Measurements from ENCODE around the gene KCNAB3. TPM values are rescaled to one million over a fixed set of nuclear protein-coding genes. Genes with fewer than 3 reads are reported as not detected.

Gene KCNAB3
- total RNA-seq, 2 donors from 2014 or later, result not detected

DNA sequence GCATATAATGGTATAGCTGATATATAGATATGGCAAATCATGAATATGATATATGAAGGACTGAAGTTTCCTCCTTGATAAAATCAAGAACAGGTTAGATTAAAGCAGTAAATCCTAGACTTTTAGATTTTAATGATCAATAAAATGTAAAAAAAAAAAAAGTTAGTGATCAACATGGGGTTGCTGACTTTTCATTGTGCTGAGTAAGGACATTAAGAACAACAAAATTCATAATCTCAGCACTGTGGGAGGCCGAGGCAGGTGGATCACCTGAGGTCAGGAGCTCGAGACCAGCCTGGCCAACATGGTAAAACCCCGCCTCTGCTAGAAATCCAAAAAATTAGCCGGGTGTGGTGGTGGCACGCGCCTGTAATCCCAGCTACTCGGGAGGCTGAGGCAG lies 51.4 kb downstream of the KCNAB3 start:
- no peak for DNase-seq (ENCODE audit: low spot score)
- TF ChIP-seq, protein P1, sequence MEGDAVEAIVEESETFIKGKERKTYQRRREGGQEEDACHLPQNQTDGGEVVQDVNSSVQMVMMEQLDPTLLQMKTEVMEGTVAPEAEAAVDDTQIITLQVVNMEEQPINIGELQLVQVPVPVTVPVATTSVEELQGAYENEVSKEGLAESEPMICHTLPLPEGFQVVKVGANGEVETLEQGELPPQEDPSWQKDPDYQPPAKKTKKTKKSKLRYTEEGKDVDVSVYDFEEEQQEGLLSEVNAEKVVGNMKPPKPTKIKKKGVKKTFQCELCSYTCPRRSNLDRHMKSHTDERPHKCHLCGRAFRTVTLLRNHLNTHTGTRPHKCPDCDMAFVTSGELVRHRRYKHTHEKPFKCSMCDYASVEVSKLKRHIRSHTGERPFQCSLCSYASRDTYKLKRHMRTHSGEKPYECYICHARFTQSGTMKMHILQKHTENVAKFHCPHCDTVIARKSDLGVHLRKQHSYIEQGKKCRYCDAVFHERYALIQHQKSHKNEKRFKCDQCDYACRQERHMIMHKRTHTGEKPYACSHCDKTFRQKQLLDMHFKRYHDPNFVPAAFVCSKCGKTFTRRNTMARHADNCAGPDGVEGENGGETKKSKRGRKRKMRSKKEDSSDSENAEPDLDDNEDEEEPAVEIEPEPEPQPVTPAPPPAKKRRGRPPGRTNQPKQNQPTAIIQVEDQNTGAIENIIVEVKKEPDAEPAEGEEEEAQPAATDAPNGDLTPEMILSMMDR (IDR thresholded peaks at IDR 0.05), result no peak

DNA sequence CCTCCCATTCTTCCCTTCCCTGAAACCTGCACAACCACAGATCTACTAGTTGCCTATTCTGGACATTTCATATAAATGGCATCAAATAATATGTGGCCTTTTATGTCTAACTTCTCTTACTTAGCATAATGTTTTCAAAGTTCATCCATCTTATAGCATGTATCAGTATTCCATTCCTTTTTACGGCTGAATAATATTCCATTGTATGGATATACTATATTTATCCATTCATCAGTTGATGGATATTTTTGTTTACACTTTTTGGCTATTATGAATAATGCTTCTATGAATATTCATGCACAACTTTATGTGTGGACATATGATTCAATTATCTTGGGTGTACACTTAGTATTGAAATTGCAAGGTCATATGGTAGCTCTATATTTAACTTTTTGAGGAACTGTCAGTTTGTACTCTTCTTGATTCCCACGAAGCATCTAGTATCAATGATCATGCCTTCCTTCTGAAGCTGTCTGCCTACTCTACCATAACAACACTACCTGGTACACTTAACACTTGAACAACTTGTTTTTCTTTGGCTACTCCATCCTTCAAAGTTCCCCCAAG lies 53.8 kb downstream of the KCNAB3 start:
- TF ChIP-seq, protein P1 (IDR thresholded peaks at IDR 0.05), result no peak
- ATAC-seq (ENCODE audit: insufficient number of reproducible peaks, low FRiP score, low read depth), result no peak

More for the DNA sequence above, 51.4 kb downstream of the KCNAB3 start:
- Histone ChIP-seq H3K27me3 (replicated peaks; ENCODE audit: insufficient read depth) (no peaks in the 10 kb centered on the region), H3K36me3 (no peaks in the 10 kb centered on the region), H3K4me3 (no peak overlapping the region), H3K4me1 (ENCODE audit: control insufficient read depth in 1 of 2, low read depth in 2 of 2) (peaks cover 0 to 22% of the 10 kb centered on the region in 2 donors), H3K27ac (no peak overlapping the region), H3K9me3 (no peaks in the 10 kb centered on the region)
- no peak for ATAC-seq (ENCODE audit: insufficient number of reproducible peaks, low FRiP score, low read depth)

DNA sequence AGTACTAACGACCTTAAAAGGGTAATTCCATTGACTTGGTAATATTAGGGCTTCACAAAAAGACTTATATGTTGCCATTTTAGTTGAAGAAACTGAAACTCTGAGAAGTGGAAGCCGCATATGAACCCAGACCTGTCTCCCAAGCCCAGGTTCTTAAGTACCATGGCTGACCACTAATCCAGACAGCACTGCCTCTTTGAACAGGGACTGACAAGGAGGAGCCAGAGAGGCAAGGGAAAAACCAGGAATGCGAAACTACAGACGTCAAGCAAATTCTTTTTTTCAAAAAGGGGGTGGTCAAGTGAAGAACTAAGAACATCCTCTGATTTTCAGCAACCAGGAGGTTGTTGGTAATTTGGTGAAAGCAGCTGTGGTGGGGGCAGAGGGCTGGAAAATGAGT lies 56.6 kb downstream of the KCNAB3 start:
- H3K27me3 ChIP-seq (replicated peaks; ENCODE audit: insufficient read depth), result no peaks in the 10 kb centered on the region
- H3K4me1 ChIP-seq (ENCODE audit: control insufficient read depth in 1 of 2, low read depth in 2 of 2), result no peaks in the 10 kb centered on the region
- DNase-seq (ENCODE audit: low spot score) (no peak), ATAC-seq (ENCODE audit: insufficient number of reproducible peaks, low FRiP score, low read depth) (no peak)
- H3K36me3 ChIP-seq, result no peaks in the 10 kb centered on the region
- H3K27ac ChIP-seq, result no peak overlapping the region
- TF ChIP-seq, protein P1 (IDR thresholded peaks at IDR 0.05), result no peak
- no peaks in the 10 kb centered on the region for H3K9me3 ChIP-seq
- H3K4me3 ChIP-seq, result no peak overlapping the region

More for the DNA sequence above, 53.8 kb downstream of the KCNAB3 start:
- Histone ChIP-seq H3K36me3 (no peaks in the 10 kb centered on the region), H3K9me3 (no peaks in the 10 kb centered on the region), H3K4me1 (ENCODE audit: control insufficient read depth in 1 of 2, low read depth in 2 of 2) (no peaks in the 10 kb centered on the region), H3K4me3 (no peak overlapping the region), H3K27me3 (replicated peaks; ENCODE audit: insufficient read depth) (no peaks in the 10 kb centered on the region), H3K27ac (no peak overlapping the region)
- DNase-seq (ENCODE audit: low spot score), result no peak

Other genes starting within 250 kb of the KCNAB3 start
- gene TP53, start 242.4 kb downstream of the KCNAB3 start, total RNA-seq, result 10 to 100 TPM; 16.8 to 23.7 TPM
- gene WRAP53, start 241.4 kb downstream of the KCNAB3 start, total RNA-seq, result 1 to 10 TPM; 2.9 to 3.4 TPM
- gene EFNB3, start 224.7 kb downstream of the KCNAB3 start, total RNA-seq, result not detected
- under 1 TPM in 1 of 2 donors, not detected in 1; under 0.01 TPM for gene DNAH2, start 212.1 kb downstream of the KCNAB3 start, total RNA-seq
- 10 to 100 TPM in 1 of 2 donors, 1 to 10 TPM in 1; 9.5 to 35.8 TPM for gene KDM6B, start 95.6 kb downstream of the KCNAB3 start, total RNA-seq
- 10 to 100 TPM in 1 of 2 donors, 1 to 10 TPM in 1; 4.1 to 21.9 TPM for gene TMEM88, start 74.8 kb downstream of the KCNAB3 start, total RNA-seq
- 10 to 100 TPM; 49.5 to 62.7 TPM for gene NAA38, start 72.3 kb downstream of the KCNAB3 start, total RNA-seq
- gene CYB5D1, start 71.9 kb downstream of the KCNAB3 start, total RNA-seq, result 1 to 10 TPM; 3.8 to 8.9 TPM
- gene CHD3, start 41.1 kb downstream of the KCNAB3 start, total RNA-seq, result 100 to 1,000 TPM in 1 of 2 donors, 10 to 100 TPM in 1; 80.6 to 171 TPM
- 1 to 10 TPM; 3.3 to 5.4 TPM for gene RNF227, start 13.6 kb downstream of the KCNAB3 start, total RNA-seq
- 10 to 100 TPM; 14.6 to 36.1 TPM for gene TRAPPC1, start 2.1 kb upstream of the KCNAB3 start, total RNA-seq
- gene CNTROB, start 2.4 kb upstream of the KCNAB3 start, total RNA-seq, result 10 to 100 TPM; 11.2 to 42.9 TPM
- not detected for gene GUCY2D, start 72.8 kb upstream of the KCNAB3 start, total RNA-seq
- 1 to 10 TPM in 1 of 2 donors, under 1 TPM in 1; 0.85 to 8.3 TPM for gene ALOX15B, start 109.2 kb upstream of the KCNAB3 start, total RNA-seq
- gene ALOX12B, start 157.9 kb upstream of the KCNAB3 start, total RNA-seq, result not detected
- not detected for gene ALOXE3, start 188.7 kb upstream of the KCNAB3 start, total RNA-seq
- not detected for gene HES7, start 194.2 kb upstream of the KCNAB3 start, total RNA-seq
- 100 to 1,000 TPM; 175 to 292 TPM for gene PER1, start 222.5 kb upstream of the KCNAB3 start, total RNA-seq
- 10 to 100 TPM; 36.0 to 50.3 TPM for gene VAMP2, start 233.1 kb upstream of the KCNAB3 start, total RNA-seq
- 10 to 100 TPM in 1 of 2 donors, 1 to 10 TPM in 1; 8.4 to 32.1 TPM for gene TMEM107, start 246.5 kb upstream of the KCNAB3 start, total RNA-seq

All from thoracic aorta (tissue), 2 donors.